Trophoblast cell (in vitro differentiated cells and primary cell): ENCODE measurements around the gene PLSCR4.
"Not testable (repeated sequence)": the region's sequence is repeated elsewhere in the genome, so short reads cannot be mapped to it uniquely, and the experiment has no call there.

Source experiments
- DNase-seq, 2 donors: peaks; one replicate each; pipeline ENCODE4 v3.0.0-alpha.2; 2016
- H2AFZ ChIP-seq: 2 replicates; pipeline ENCODE4 v1.6.1; 2013; ENCODE audit warnings: low read length, moderate library complexity, mild to moderate bottlenecking; ENCODE audit not compliant: insufficient read depth, poor library complexity
- H2AK5ac ChIP-seq: 2 replicates; pipeline ENCODE4 v1.6.1; 2013; ENCODE audit warnings: mild to moderate bottlenecking, low read length
- H2BK120ac ChIP-seq: 2 replicates; pipeline ENCODE4 v1.6.1; 2013; ENCODE audit warnings: low read length, mild to moderate bottlenecking, moderate library complexity; ENCODE audit not compliant: insufficient read depth, poor library complexity
- H2BK12ac ChIP-seq: 2 replicates; pipeline ENCODE4 v1.6.1; 2013; ENCODE audit warnings: mild to moderate bottlenecking, low read length, moderate library complexity
- H2BK5ac ChIP-seq: 2 replicates; pipeline ENCODE4 v1.6.1; 2013; ENCODE audit warnings: low read length, low read depth, moderate library complexity, mild to moderate bottlenecking; ENCODE audit not compliant: poor library complexity
- H3K14ac ChIP-seq: 2 replicates; pipeline ENCODE4 v1.6.1; 2013; ENCODE audit warnings: mild to moderate bottlenecking, low read length
- H3K18ac ChIP-seq: 2 replicates; pipeline ENCODE4 v1.6.1; 2013; ENCODE audit warnings: mild to moderate bottlenecking, low read length
- H3K23ac ChIP-seq: 2 replicates; pipeline ENCODE4 v1.6.1; 2013; ENCODE audit warnings: low read length
- H3K27ac ChIP-seq: 2 replicates; pipeline ENCODE4 v1.5.1; 2013; ENCODE audit warnings: low read depth, mild to moderate bottlenecking, inconsistent platforms, low read length, moderate library complexity
- H3K27me3 ChIP-seq: 2 replicates; pipeline ENCODE4 v1.6.1; 2013; ENCODE audit warnings: inconsistent platforms, mild to moderate bottlenecking, low read length, moderate library complexity; ENCODE audit not compliant: insufficient read depth
- H3K36me3 ChIP-seq, 2 experiments: 1 replicate in 1 of 2; 2 replicates in 1 of 2; pipeline ENCODE4 v1.6.1; 2013; ENCODE audit warnings: low read length in 2 of 2, mild to moderate bottlenecking in 2 of 2, moderate library complexity in 1 of 2; ENCODE audit not compliant: insufficient read depth in 2 of 2, control insufficient read depth in 1 of 2
- H3K4ac ChIP-seq: 2 replicates; pipeline ENCODE4 v1.6.1; 2013; ENCODE audit warnings: low read depth, mild to moderate bottlenecking, low read length, moderate library complexity
- H3K4me1 ChIP-seq, 2 experiments: 1 replicate in 1 of 2; 2 replicates in 1 of 2; pipeline ENCODE4 v1.6.1; 2013; ENCODE audit warnings: low read length in 2 of 2, mild to moderate bottlenecking in 2 of 2, moderate library complexity in 1 of 2; ENCODE audit not compliant: insufficient read depth in 2 of 2, control insufficient read depth in 1 of 2
- H3K4me2 ChIP-seq: 2 replicates; pipeline ENCODE4 v1.6.1; 2013; ENCODE audit warnings: inconsistent platforms, mild to moderate bottlenecking, low read length, moderate library complexity
- H3K4me3 ChIP-seq: 2 replicates; pipeline ENCODE4 v1.5.1; 2013; ENCODE audit warnings: mild to moderate bottlenecking, low read depth, low read length, inconsistent platforms
- H3K79me1 ChIP-seq: one replicate; pipeline ENCODE4 v1.6.1; 2013; ENCODE audit warnings: low read length
- H3K79me2 ChIP-seq: 2 replicates; pipeline ENCODE4 v1.6.1; 2013; ENCODE audit warnings: low read length, mild to moderate bottlenecking; ENCODE audit not compliant: control insufficient read depth, insufficient read depth, poor library complexity
- H3K9ac ChIP-seq: 2 replicates; pipeline ENCODE4 v1.6.1; 2013; ENCODE audit warnings: mild to moderate bottlenecking, low read length
- H3K9me3 ChIP-seq: 2 replicates; pipeline ENCODE4 v1.6.1; 2013; ENCODE audit warnings: low read depth, mild to moderate bottlenecking, control low read depth, inconsistent platforms, low read length; ENCODE audit not compliant: insufficient read depth
- H4K12ac ChIP-seq: 2 replicates; pipeline ENCODE4 v1.6.1; 2013; ENCODE audit warnings: low read depth, mild to moderate bottlenecking, low read length, moderate library complexity
- H4K8ac ChIP-seq: 2 replicates; pipeline ENCODE4 v1.6.1; 2013; ENCODE audit warnings: low read depth, mild to moderate bottlenecking, low read length, moderate library complexity
- H4K91ac ChIP-seq: one replicate; pipeline ENCODE4 v1.6.1; 2013; ENCODE audit warnings: low read depth, mild to moderate bottlenecking, low read length, moderate library complexity
- WGBS: extraction: QIAGEN DNeasy Blood & Tissue Kit; methylation state at CpG from one replicate; pipeline ENCODE4 v1.1.7; 2013; ENCODE audit warnings: missing lambda C conversion rate; ENCODE audit not compliant: insufficient read length, insufficient coverage; ENCODE audit errors: extremely low coverage; 5-methylcytosine and 5-hydroxymethylcytosine counted together

Gene PLSCR4

DNA sequence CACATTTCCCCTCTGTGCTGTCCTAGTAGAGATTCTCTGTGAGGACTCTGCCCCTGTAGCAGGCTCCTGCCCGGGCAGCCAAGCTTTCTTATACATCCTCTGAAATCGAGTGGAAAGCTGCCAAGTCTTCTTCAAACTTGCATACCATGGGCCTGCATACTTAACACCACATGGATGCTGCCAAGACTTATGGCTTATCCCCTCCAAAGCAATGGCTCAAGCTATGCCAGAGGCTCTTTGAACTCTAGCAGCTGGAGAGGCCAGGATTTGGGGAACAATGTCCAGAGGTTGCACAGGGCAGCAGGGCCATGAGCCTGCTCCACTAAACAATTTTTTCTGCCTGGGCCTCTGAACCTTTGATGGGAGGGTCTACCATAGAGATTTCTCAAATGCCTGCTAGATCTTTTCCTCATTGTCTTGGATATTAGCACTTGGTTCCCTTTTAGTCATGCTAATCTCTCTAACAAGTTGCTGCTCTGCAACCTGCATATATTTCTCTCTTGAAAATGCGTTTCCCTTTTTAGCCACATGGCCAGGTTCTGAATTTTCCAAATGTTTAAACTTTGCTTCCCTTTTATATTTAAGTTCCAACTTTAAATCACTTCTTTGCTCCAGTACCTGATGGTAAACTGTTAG is 6.1 kb upstream of the PLSCR4 start:
- Histone ChIP-seq H4K12ac (no peak overlapping the region), H3K79me1 (no peaks in the 10 kb centered on the region), H3K36me3 (no peaks in the 10 kb centered on the region), H3K14ac (no peak overlapping the region), H4K8ac (no peak overlapping the region), H3K4me2 (no peak overlapping the region), H3K4me1 (no peaks in the 10 kb centered on the region), H3K9ac (no peak overlapping the region), H2AFZ (no peak overlapping the region), H4K91ac (no peak overlapping the region), H2BK120ac (no peak overlapping the region), H3K27me3 (no peaks in the 10 kb centered on the region), H2BK5ac (no peak overlapping the region), H2BK12ac (no peak overlapping the region), H3K23ac (no peak overlapping the region), H3K9me3 (no peaks in the 10 kb centered on the region), H3K4ac (no peak overlapping the region), H3K4me3 (no peak overlapping the region), H3K79me2 (no peaks in the 10 kb centered on the region), H2AK5ac (no peak overlapping the region), H3K18ac (no peak overlapping the region), H3K27ac (no peak overlapping the region)
- no CpG with 5 or more reads among the region's 3 CpGs for WGBS
- no peak for DNase-seq

- H3K79me1 ChIP-seq, H3K27ac ChIP-seq, DNase-seq, H3K14ac ChIP-seq, H3K9ac ChIP-seq, H3K4me3 ChIP-seq, H2AK5ac ChIP-seq, H4K91ac ChIP-seq, H3K27me3 ChIP-seq, H2BK5ac ChIP-seq, H3K4me2 ChIP-seq, H2AFZ ChIP-seq, H3K36me3 ChIP-seq, H3K18ac ChIP-seq, H3K4ac ChIP-seq, H4K8ac ChIP-seq, H3K4me1 ChIP-seq, H3K79me2 ChIP-seq, H3K23ac ChIP-seq, H2BK12ac ChIP-seq, H3K9me3 ChIP-seq, H2BK120ac ChIP-seq, H4K12ac ChIP-seq: not testable (repeated sequence)
- no CpG with 5 or more reads among the region's 10 CpGs for WGBS
Measured at GRCh38 chr3:146252445-146252844, 1.5 kb upstream of the PLSCR4 start.

GRCh38 chr3:146249921-146250320 is 984 bp downstream of the PLSCR4 start:
- no peak overlapping the region for H4K91ac ChIP-seq
- no peak overlapping the region for H3K23ac ChIP-seq
- no peak overlapping the region for H2AK5ac ChIP-seq
- H3K4me2 ChIP-seq: no peak overlapping the region
- H2BK120ac ChIP-seq: no peak overlapping the region
- H2BK12ac ChIP-seq: no peak overlapping the region
- H3K27me3 ChIP-seq: no peaks in the 10 kb centered on the region
- no peak overlapping the region for H3K18ac ChIP-seq
- H3K4ac ChIP-seq: no peak overlapping the region
- H2AFZ ChIP-seq: no peak overlapping the region
- no peak overlapping the region for H3K14ac ChIP-seq
- no peak overlapping the region for H4K12ac ChIP-seq
- H3K36me3 ChIP-seq: no peaks in the 10 kb centered on the region
- no peak for DNase-seq
- H2BK5ac ChIP-seq: no peak overlapping the region
- no CpG with 5 or more reads among the region's 1 CpG for WGBS
- H3K79me1 ChIP-seq: peaks cover 3% of the 10 kb centered on the region
- H3K9ac ChIP-seq: no peak overlapping the region
- no peak overlapping the region for H3K4me3 ChIP-seq
- H4K8ac ChIP-seq: no peak overlapping the region
- peaks cover 3% of the 10 kb centered on the region for H3K79me2 ChIP-seq
- H3K27ac ChIP-seq: no peak overlapping the region
- H3K4me1 ChIP-seq: no peaks in the 10 kb centered on the region
- no peaks in the 10 kb centered on the region for H3K9me3 ChIP-seq

DNA sequence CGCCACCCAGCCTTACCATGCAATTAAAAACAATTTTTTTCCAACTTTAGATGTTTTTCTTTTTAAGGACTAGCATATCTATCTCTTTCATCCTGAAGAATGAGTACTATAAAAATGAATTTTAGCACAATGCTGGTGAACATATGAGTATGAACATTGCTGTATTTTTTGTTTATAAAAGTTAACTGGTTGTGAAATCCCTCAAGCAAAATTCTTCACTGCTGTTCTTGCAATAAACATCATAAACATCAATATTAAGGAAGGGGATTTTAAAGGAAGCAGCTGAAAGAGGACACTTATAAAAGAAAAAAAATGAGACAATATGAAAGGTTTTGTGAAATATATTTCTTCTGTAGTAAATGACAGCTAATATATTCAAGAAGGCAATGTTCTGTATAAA is 3.0 kb downstream of the PLSCR4 start:
- no peak overlapping the region for H2BK120ac ChIP-seq
- no peak overlapping the region for H3K27ac ChIP-seq
- H3K4me1 ChIP-seq: no peaks in the 10 kb centered on the region
- no peaks in the 10 kb centered on the region for H3K36me3 ChIP-seq
- no peak overlapping the region for H3K9ac ChIP-seq
- no peak overlapping the region for H2AK5ac ChIP-seq
- no peak overlapping the region for H4K12ac ChIP-seq
- peaks cover 3% of the 10 kb centered on the region for H3K79me2 ChIP-seq
- no peak overlapping the region for H3K18ac ChIP-seq
- H2BK12ac ChIP-seq: no peak overlapping the region
- H3K4me2 ChIP-seq: no peak overlapping the region
- DNase-seq: no peak
- H3K79me1 ChIP-seq: peaks cover 3% of the 10 kb centered on the region
- no CpG with 5 or more reads among the region's 1 CpG for WGBS
- H3K9me3 ChIP-seq: no peaks in the 10 kb centered on the region
- no peak overlapping the region for H3K4me3 ChIP-seq
- H2AFZ ChIP-seq: no peak overlapping the region
- H3K23ac ChIP-seq: no peak overlapping the region
- H3K4ac ChIP-seq: no peak overlapping the region
- H2BK5ac ChIP-seq: no peak overlapping the region
- no peak overlapping the region for H4K91ac ChIP-seq
- H4K8ac ChIP-seq: no peak overlapping the region
- H3K27me3 ChIP-seq: no peaks in the 10 kb centered on the region
- H3K14ac ChIP-seq: no peak overlapping the region
